ENCODE results near the gene GOLT1A.

GOLT1A gene

GRCh38 chr1:204218552-204218951, 4.8 kb upstream of the GOLT1A start:
- Histone ChIP-seq H3K79me2 (ENCODE audit: insufficient read depth, low read length) (no peaks in the 10 kb centered on the region), H3K27me3 (ENCODE audit: insufficient read depth, low read length, poor library complexity, severe bottlenecking) (no peaks in the 10 kb centered on the region)

GRCh38 chr1:204217648-204218000, 3.8 kb upstream of the GOLT1A start:
- Histone ChIP-seq H3K9me2 (replicated peaks; ENCODE audit: low read depth, low read length) (no peaks in the 10 kb centered on the region), H4K20me1 (ENCODE audit: insufficient read depth, low read length, poor library complexity, severe bottlenecking) (no peaks in the 10 kb centered on the region), H3K27me3 (ENCODE audit: insufficient read depth, low read length, poor library complexity, severe bottlenecking) (no peaks in the 10 kb centered on the region), H3K4me1 (ENCODE audit: insufficient read depth, low read length, poor library complexity, severe bottlenecking) (no peaks in the 10 kb centered on the region), H3K36me3 (ENCODE audit: insufficient read depth, low read length) (no peaks in the 10 kb centered on the region), H3F3A (ENCODE audit: low read depth) (no peaks in the 10 kb centered on the region), H3K4me3 (ENCODE audit: low read length, poor library complexity, severe bottlenecking) (no peak overlapping the region), H3K4me2 (ENCODE audit: low read depth, low read length, poor library complexity, severe bottlenecking) (no peak overlapping the region), H3K9ac (ENCODE audit: low read depth, low read length, poor library complexity, severe bottlenecking) (no peak overlapping the region), H2AFZ (ENCODE audit: low read length) (no peak overlapping the region), H3K9me3 (ENCODE audit: insufficient read depth, low read depth, low read length) (no peaks in the 10 kb centered on the region), H3K79me2 (ENCODE audit: insufficient read depth, low read length) (no peaks in the 10 kb centered on the region)
- TF ChIP-seq EZH2phosphoT487 (IDR thresholded peaks at IDR 0.05; ENCODE audit: borderline replicate concordance) (no peak), CTCF (conservative IDR thresholded peaks at IDR 0.05; ENCODE audit: low read length) (no peak)

More at GRCh38 chr1:204218552-204218951, 4.8 kb upstream of the GOLT1A start:
- Histone ChIP-seq H3K4me1 (ENCODE audit: insufficient read depth, low read length, poor library complexity, severe bottlenecking) (no peaks in the 10 kb centered on the region), H3K9me3 (ENCODE audit: insufficient read depth, low read depth, low read length) (no peaks in the 10 kb centered on the region), H2AFZ (ENCODE audit: low read length) (no peak overlapping the region), H4K20me1 (ENCODE audit: insufficient read depth, low read length, poor library complexity, severe bottlenecking) (no peaks in the 10 kb centered on the region), H3K36me3 (ENCODE audit: insufficient read depth, low read length) (no peaks in the 10 kb centered on the region), H3F3A (ENCODE audit: low read depth) (no peaks in the 10 kb centered on the region), H3K4me2 (ENCODE audit: low read depth, low read length, poor library complexity, severe bottlenecking) (no peak overlapping the region), H3K9me2 (replicated peaks; ENCODE audit: low read depth, low read length) (no peaks in the 10 kb centered on the region), H3K9ac (ENCODE audit: low read depth, low read length, poor library complexity, severe bottlenecking) (no peak overlapping the region), H3K4me3 (ENCODE audit: low read length, poor library complexity, severe bottlenecking) (no peak overlapping the region)
- TF ChIP-seq EZH2phosphoT487 (IDR thresholded peaks at IDR 0.05; ENCODE audit: borderline replicate concordance), result no peak
- TF ChIP-seq CTCF (conservative IDR thresholded peaks at IDR 0.05; ENCODE audit: low read length), result no peak

GRCh38 chr1:204216880-204217647, 3.3 kb upstream of the GOLT1A start:
- Histone ChIP-seq H3K4me2 (ENCODE audit: low read depth, low read length, poor library complexity, severe bottlenecking) (no peak overlapping the region), H3K4me1 (ENCODE audit: insufficient read depth, low read length, poor library complexity, severe bottlenecking) (no peaks in the 10 kb centered on the region), H3K4me3 (ENCODE audit: low read length, poor library complexity, severe bottlenecking) (no peak overlapping the region), H3K9me2 (replicated peaks; ENCODE audit: low read depth, low read length) (no peaks in the 10 kb centered on the region), H3K79me2 (ENCODE audit: insufficient read depth, low read length) (no peaks in the 10 kb centered on the region), H3K9me3 (ENCODE audit: insufficient read depth, low read depth, low read length) (no peaks in the 10 kb centered on the region), H2AFZ (ENCODE audit: low read length) (no peak overlapping the region), H3F3A (ENCODE audit: low read depth) (no peaks in the 10 kb centered on the region), H3K9ac (ENCODE audit: low read depth, low read length, poor library complexity, severe bottlenecking) (no peak overlapping the region), H4K20me1 (ENCODE audit: insufficient read depth, low read length, poor library complexity, severe bottlenecking) (no peaks in the 10 kb centered on the region), H3K36me3 (ENCODE audit: insufficient read depth, low read length) (no peaks in the 10 kb centered on the region), H3K27me3 (ENCODE audit: insufficient read depth, low read length, poor library complexity, severe bottlenecking) (no peaks in the 10 kb centered on the region)
- TF ChIP-seq CTCF (conservative IDR thresholded peaks at IDR 0.05; ENCODE audit: low read length), result no peak
- TF ChIP-seq EZH2phosphoT487 (IDR thresholded peaks at IDR 0.05; ENCODE audit: borderline replicate concordance), result no peak
